SK-N-SH (cell line): Measurements from ENCODE around the gene AMPH.

Source experiments
- CTCF ChIP-seq: fragments of 200-600 bp; sonication (generic); IDR thresholded peaks from 2 replicates; pipeline ENCODE4 v1.6.1; 2017; ENCODE audit warnings: antibody characterized with exemption, mild to moderate bottlenecking, moderate library complexity
- GATA2 ChIP-seq: sonication (generic); formaldehyde crosslinking; IDR thresholded peaks from 2 replicates; pipeline ENCODE4 v1.5.0; 2020; ENCODE audit warnings: mild to moderate bottlenecking, missing genetic modification reagents
- MAX ChIP-seq: IDR thresholded peaks from 2 replicates; pipeline ENCODE4 v1.4.0; 2012; ENCODE audit warnings: low read depth
- POLR2AphosphoS5 ChIP-seq: IDR thresholded peaks from 2 replicates; pipeline ENCODE4 v1.6.1; 2012; ENCODE audit warnings: low read depth, low read length
- RAD21 ChIP-seq: IDR thresholded peaks from 2 replicates; pipeline ENCODE4 v1.6.1; 2012; ENCODE audit warnings: mild to moderate bottlenecking, low read length
- RFX5 ChIP-seq: IDR thresholded peaks from 2 replicates; pipeline ENCODE4 v1.6.1; 2012; ENCODE audit warnings: mild to moderate bottlenecking, improper control_type of control experiment, low read length
- RXRA ChIP-seq: IDR thresholded peaks from 2 replicates; pipeline ENCODE4 v1.4.0; 2012; ENCODE audit warnings: low read depth, mild to moderate bottlenecking, borderline replicate concordance
- TF ChIP-seq, protein P1 (sequence below): IDR thresholded peaks from 2 replicates; pipeline ENCODE4 v1.4.0; 2012; ENCODE audit warnings: low read depth, borderline replicate concordance
- TF ChIP-seq, protein P2 (sequence below): fragments of 150-350 bp; IDR thresholded peaks from 2 replicates; pipeline ENCODE4 v1.6.1; 2017; ENCODE audit warnings: antibody characterized with exemption, low read length, low read depth, borderline replicate concordance

GRCh38 chr7:38628630-38629385 lies 2.4 kb downstream of the AMPH start:
- TF ChIP-seq, protein P1, sequence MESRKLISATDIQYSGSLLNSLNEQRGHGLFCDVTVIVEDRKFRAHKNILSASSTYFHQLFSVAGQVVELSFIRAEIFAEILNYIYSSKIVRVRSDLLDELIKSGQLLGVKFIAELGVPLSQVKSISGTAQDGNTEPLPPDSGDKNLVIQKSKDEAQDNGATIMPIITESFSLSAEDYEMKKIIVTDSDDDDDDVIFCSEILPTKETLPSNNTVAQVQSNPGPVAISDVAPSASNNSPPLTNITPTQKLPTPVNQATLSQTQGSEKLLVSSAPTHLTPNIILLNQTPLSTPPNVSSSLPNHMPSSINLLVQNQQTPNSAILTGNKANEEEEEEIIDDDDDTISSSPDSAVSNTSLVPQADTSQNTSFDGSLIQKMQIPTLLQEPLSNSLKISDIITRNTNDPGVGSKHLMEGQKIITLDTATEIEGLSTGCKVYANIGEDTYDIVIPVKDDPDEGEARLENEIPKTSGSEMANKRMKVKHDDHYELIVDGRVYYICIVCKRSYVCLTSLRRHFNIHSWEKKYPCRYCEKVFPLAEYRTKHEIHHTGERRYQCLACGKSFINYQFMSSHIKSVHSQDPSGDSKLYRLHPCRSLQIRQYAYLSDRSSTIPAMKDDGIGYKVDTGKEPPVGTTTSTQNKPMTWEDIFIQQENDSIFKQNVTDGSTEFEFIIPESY, result no peak
- TF ChIP-seq RFX5 (no peak), CTCF (no peak), RXRA (no peak), RAD21 (no peak), GATA2 (CRISPR knock-in tag) (no peak), MAX (no peak), POLR2AphosphoS5 (no peak)
- TF ChIP-seq, protein P2, sequence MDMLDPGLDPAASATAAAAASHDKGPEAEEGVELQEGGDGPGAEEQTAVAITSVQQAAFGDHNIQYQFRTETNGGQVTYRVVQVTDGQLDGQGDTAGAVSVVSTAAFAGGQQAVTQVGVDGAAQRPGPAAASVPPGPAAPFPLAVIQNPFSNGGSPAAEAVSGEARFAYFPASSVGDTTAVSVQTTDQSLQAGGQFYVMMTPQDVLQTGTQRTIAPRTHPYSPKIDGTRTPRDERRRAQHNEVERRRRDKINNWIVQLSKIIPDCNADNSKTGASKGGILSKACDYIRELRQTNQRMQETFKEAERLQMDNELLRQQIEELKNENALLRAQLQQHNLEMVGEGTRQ, result no peak
